Naive thymus-derived CD8-positive, alpha-beta T cell (primary cell): Measurements from ENCODE around the gene BCAR3. TPM values are rescaled to one million over a fixed set of nuclear protein-coding genes. Genes with fewer than 3 reads are reported as not detected.

Source experiments
- ATAC-seq, 2 donors: fragments of 150-1000 bp; cut with Tn5 transposase in 1 of 2; sonication (Bioruptor Pico), chemical (Tn5 transposase) in 1 of 2; 1 replicate in 1 of 2; 2 replicates in 1 of 2; pipeline ENCODE4 v1.10.0; 2021; ENCODE audit warnings: mild to moderate bottlenecking in 2 of 2, moderate library complexity in 2 of 2
- POLR2A ChIA-PET: fragments of 350-600 bp; sonication (Branson Sonifier 250); formaldehyde crosslinking; loops from one replicate; lab custom pipeline; 2021; ENCODE audit warnings: antibody characterized with exemption; lab: Charles Lee
- DNase-seq, 10 donors: peaks; one replicate each; pipeline versions ENCODE4 v3.0.0 to v3.0.0-alpha.2; 2020 to 2022
- H3K27ac Mint-ChIP-seq, 10 donors: one replicate each; pipeline ENCODE4 v1.8.0; 2020 to 2022; ENCODE audit warnings: mild to moderate bottlenecking in 10 of 10, mixed read lengths in 10 of 10, moderate library complexity in 4 of 10, inconsistent platforms in 1 of 10
- H3K27me3 Mint-ChIP-seq, 5 donors: one replicate each; pipeline ENCODE4 v1.8.0; 2021 to 2022; ENCODE audit warnings: mixed read lengths in 5 of 5
- H3K36me3 Mint-ChIP-seq, 3 donors: one replicate each; pipeline ENCODE4 v1.8.0; 2020 to 2022; ENCODE audit warnings: mixed read lengths in 3 of 3, mild to moderate bottlenecking in 2 of 3, inconsistent platforms in 1 of 3
- H3K4me1 Mint-ChIP-seq, 4 donors: one replicate each; pipeline ENCODE4 v1.8.0; 2021 to 2022; ENCODE audit warnings: mixed read lengths in 4 of 4
- H3K4me3 Mint-ChIP-seq, 10 donors: one replicate each; pipeline ENCODE4 v1.8.0; 2020 to 2022; ENCODE audit warnings: mild to moderate bottlenecking in 10 of 10, mixed read lengths in 10 of 10, moderate library complexity in 6 of 10, inconsistent platforms in 1 of 10
- H3K9me3 Mint-ChIP-seq, 9 donors: one replicate each; pipeline ENCODE4 v1.8.0; 2020 to 2022; ENCODE audit warnings: mixed read lengths in 9 of 9, mild to moderate bottlenecking in 3 of 9, inconsistent platforms in 1 of 9, moderate library complexity in 1 of 9
- polyA plus RNA-seq, 3 donors: library from polyadenylated mRNA; unstranded; fragments of 300-500 nt; fragmentation: Illumina TruSeq; gene quantifications; one replicate each; pipeline ENCODE4 v1.2.3, GENCODE V29; 2021
- total RNA-seq, 8 experiments: library from RNA in 2 of 8; stranded (reverse) in 2 of 8; gene quantifications; one replicate each; pipeline ENCODE4 v1.2.3 and lab custom pipeline; 2021 to 2026

BCAR3 gene
- total and polyA plus RNA-seq, 5 experiments from 2014 or later: 0.28 to 1.3 (median 0.66) TPM

DNA sequence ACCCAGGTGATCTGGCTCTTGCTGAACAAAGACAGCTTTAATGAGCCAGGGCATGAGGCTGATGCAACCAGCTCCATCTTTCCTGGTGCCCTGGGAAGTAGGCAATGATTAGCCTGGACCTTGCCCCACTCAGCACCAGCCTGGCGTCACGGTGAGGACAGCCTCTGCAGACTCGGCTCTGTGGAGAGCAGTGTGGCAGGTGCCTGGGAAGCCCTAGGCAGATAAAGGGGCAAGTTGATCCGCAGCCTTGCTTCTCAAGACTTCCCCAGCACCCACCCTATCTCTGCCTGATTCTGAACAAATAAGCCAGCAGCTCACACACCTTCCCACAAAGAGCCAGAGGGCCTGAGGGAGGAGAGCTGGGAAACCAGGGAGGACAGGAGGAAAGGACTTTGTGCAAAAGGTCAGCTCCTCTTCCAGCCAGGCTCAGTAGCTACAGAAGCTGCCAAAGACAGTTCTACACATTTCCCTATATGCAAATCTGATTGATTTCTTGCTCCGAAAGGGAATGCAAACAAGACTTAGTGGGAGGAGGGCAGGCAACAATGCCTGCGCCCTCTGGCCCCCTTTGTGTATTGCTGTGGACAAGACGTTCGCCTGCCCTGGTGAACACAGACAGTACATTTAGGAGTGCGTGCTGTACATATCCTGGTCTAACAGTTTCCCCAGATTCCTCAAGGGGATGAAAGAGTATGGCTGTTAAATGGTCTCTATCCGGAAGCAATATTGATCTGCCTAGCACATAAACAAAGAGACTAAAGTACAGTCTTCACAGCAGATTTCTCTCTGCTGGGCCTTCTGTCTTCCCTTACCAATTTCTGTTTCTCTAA lies 63.8 kb downstream of the BCAR3 start:
- H3K27ac Mint-ChIP-seq: no peak overlapping the region
- no peaks in the 10 kb centered on the region for H3K9me3 Mint-ChIP-seq
- H3K4me1 Mint-ChIP-seq: peaks cover 0 to 13% (median 2%) of the 10 kb centered on the region in 4 donors
- no peak for ATAC-seq
- H3K4me3 Mint-ChIP-seq: no peak overlapping the region
- DNase-seq: no peak
- POLR2A ChIA-PET: no interaction called here
- H3K36me3 Mint-ChIP-seq: no peaks in the 10 kb centered on the region
- H3K27me3 Mint-ChIP-seq: no peaks in the 10 kb centered on the region

GRCh38 chr1:93616996-93617669 lies 64.5 kb downstream of the BCAR3 start:
- ATAC-seq (no peak), DNase-seq (peak in 1 of 10 donors; percentile 34)
- H3K27me3 Mint-ChIP-seq: no peaks in the 10 kb centered on the region
- peaks cover 0 to 13% (median 2%) of the 10 kb centered on the region in 4 donors for H3K4me1 Mint-ChIP-seq
- H3K9me3 Mint-ChIP-seq: no peaks in the 10 kb centered on the region
- H3K4me3 Mint-ChIP-seq: no peak overlapping the region
- POLR2A ChIA-PET: no interaction called here
- H3K36me3 Mint-ChIP-seq: no peaks in the 10 kb centered on the region
- H3K27ac Mint-ChIP-seq: no peak overlapping the region

DNA sequence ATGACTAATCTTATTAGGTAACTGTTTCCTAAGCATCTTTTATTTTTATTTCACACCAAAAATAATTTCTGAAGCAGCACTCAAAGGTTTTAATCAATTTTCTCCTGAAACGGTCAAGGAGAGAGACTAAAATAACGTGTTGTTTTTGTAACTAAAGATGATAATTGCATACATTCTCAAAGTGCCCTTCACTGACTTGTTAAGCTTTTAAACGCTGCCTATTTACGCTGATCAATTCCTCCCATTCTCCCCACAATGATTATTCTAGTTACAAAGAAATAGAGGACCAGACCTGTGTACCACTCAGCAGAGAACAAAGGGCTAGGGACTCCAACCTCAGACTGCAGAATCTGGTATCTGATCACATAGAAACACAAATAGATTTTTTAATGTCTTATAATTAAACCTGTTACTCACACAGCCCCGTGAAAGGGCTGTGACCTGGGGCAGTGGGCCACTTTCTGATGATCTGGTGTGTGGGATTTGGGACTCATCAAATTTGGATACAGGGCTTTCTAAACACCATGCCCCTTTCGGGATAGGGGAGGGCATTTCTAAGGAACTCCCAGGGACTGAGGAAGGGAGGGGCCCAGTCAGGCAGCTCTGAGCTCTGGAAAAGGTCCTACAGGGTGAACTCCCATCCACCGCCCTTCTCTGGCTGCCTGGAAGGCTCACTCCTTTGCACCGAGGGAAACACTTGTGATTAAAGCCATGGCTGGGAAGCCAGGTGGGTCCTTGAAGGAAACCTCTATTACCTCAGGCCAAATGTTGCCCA lies 65.2 kb downstream of the BCAR3 start:
- DNase-seq (no peak), ATAC-seq (no peak)
- no peak overlapping the region for H3K4me3 Mint-ChIP-seq
- no peaks in the 10 kb centered on the region for H3K36me3 Mint-ChIP-seq
- H3K4me1 Mint-ChIP-seq: peaks cover 0 to 13% (median 2%) of the 10 kb centered on the region in 4 donors
- POLR2A ChIA-PET: no interaction called here
- no peaks in the 10 kb centered on the region for H3K27me3 Mint-ChIP-seq
- H3K9me3 Mint-ChIP-seq: no peaks in the 10 kb centered on the region
- H3K27ac Mint-ChIP-seq: no peak overlapping the region

GRCh38 chr1:93615582-93616150 lies 66.0 kb downstream of the BCAR3 start:
- DNase-seq: peak in 1 of 10 donors; percentile 37
- H3K36me3 Mint-ChIP-seq: no peaks in the 10 kb centered on the region
- ATAC-seq: no peak
- no peaks in the 10 kb centered on the region for H3K9me3 Mint-ChIP-seq
- no peaks in the 10 kb centered on the region for H3K27me3 Mint-ChIP-seq
- H3K4me1 Mint-ChIP-seq: peaks cover 0 to 13% (median 2%) of the 10 kb centered on the region in 4 donors
- peak overlapping the region in 1 of 10 donors; percentile 69 for H3K27ac Mint-ChIP-seq
- no peak overlapping the region for H3K4me3 Mint-ChIP-seq
- POLR2A ChIA-PET: no interaction called here

DNA sequence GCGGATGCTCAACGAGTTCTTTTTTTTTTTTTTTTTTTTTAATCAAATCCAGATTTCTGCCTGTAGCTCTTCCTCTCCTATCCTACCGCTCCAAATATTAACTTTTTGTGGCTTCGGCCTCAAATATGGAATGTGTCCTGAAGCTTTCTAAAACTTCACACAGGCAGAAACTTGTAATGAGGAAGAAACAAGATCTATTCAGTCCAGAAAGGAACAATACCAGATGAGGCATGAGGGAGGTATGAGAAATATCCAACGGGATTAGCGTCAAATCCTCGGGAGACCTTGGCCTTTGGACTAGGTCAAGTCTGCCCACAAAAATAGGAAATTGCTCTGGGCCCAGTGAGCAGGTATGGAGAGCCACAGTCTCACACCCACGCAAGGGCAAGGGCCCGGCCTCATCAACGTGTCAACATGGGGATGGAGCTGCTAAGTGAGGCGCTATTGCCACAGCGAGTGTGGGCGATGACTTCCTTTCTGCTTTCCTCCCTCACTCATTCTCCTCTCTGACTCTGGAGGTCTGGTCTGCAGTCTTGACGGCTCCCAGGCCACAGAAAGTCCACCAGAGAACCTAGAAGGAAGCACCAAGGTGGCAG lies 66.6 kb downstream of the BCAR3 start:
- Mint-ChIP-seq H3K27ac (peak overlapping the region in 1 of 10 donors; percentile 69), H3K27me3 (no peaks in the 10 kb centered on the region), H3K36me3 (no peaks in the 10 kb centered on the region), H3K9me3 (no peaks in the 10 kb centered on the region), H3K4me1 (peaks cover 0 to 13% (median 2%) of the 10 kb centered on the region in 4 donors), H3K4me3 (no peak overlapping the region)
- ATAC-seq (no peak), DNase-seq (peak in 1 of 10 donors; percentile 22)
- POLR2A ChIA-PET: no interaction called here

- Mint-ChIP-seq H3K4me3 (no peak overlapping the region), H3K27ac (peak overlapping the region in 3 of 10 donors; percentile 17 to 30 (median 21)), H3K9me3 (no peaks in the 10 kb centered on the region), H3K36me3 (no peaks in the 10 kb centered on the region), H3K27me3 (no peaks in the 10 kb centered on the region), H3K4me1 (peaks cover 0 to 13% (median 3%) of the 10 kb centered on the region in 4 donors)
- POLR2A ChIA-PET: no interaction called here
- no peak for ATAC-seq
- DNase-seq: no peak
Measured at GRCh38 chr1:93614541-93614940, 67.1 kb downstream of the BCAR3 start.

DNA sequence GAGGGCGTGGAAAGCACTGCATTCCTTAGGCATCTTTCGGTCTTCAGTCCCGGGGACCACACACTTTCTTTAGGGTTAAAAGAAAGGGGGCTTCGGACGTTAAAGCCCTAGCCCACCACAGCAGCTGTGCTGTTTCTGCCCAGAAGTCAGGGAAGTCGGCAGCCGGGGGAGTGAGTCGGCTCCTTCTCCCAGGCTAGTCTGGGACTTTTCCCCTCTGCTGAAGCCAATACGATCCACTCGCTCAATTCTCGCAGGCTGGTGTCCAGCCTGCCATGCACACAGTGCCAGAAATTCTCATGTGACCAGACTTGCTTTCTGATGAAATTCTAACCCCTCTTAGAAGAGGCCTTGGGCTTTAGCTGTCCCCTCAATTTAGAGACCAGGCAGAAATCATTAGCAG lies 67.7 kb downstream of the BCAR3 start:
- no peak for ATAC-seq
- H3K4me1 Mint-ChIP-seq: peaks cover 0 to 13% (median 3%) of the 10 kb centered on the region in 4 donors
- POLR2A ChIA-PET: no interaction called here

DNA sequence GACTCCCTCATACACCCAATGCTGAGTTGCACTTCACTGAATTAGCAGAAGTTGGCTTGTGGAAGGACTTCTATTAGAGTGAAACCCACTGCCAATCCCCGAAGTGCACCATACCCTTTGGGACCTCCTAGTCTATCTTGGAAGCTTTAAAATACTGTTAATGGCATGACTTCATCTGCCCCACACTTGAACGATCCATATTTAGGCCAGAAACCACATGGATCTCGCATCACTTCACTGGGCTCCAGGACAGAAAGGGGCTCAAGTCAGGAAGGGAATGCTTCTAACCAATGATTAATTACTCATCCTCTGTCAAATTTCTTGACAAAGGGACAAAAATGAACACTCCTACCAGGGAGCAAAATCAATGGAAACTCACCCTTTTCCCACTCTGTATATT lies 69.1 kb downstream of the BCAR3 start:
- no peak for ATAC-seq
- Mint-ChIP-seq H3K9me3 (no peaks in the 10 kb centered on the region), H3K27ac (no peak overlapping the region), H3K36me3 (no peaks in the 10 kb centered on the region), H3K4me1 (peaks cover 0 to 13% (median 3%) of the 10 kb centered on the region in 4 donors), H3K4me3 (no peak overlapping the region), H3K27me3 (no peaks in the 10 kb centered on the region)
- POLR2A ChIA-PET: no interaction called here
- DNase-seq: no peak

More for the DNA sequence above, 67.7 kb downstream of the BCAR3 start:
- Mint-ChIP-seq H3K27me3 (no peaks in the 10 kb centered on the region), H3K27ac (no peak overlapping the region), H3K9me3 (no peaks in the 10 kb centered on the region), H3K4me3 (no peak overlapping the region), H3K36me3 (no peaks in the 10 kb centered on the region)
- DNase-seq: no peak

DNA sequence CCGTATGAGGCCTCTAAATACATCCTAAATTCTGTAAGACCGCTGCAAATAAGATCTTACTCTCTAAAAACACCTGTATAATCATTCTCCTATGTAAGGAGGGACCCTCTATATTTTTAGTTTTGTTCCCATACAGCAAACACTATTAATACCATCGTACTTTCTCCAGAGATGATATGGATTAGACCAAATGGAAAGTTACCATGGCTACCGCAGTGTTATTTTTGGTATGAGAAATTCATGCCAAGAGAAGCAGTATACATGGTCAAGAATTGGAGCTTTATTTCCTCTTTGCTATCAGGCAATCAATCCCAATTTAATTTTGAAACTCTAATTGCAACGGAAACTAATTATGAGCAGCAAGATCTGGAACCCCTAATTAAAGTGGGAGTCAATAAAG lies 70.0 kb downstream of the BCAR3 start:
- POLR2A ChIA-PET: no interaction called here
- Mint-ChIP-seq H3K27me3 (no peaks in the 10 kb centered on the region), H3K4me3 (no peak overlapping the region), H3K9me3 (no peaks in the 10 kb centered on the region), H3K4me1 (peaks cover 0 to 13% (median 3%) of the 10 kb centered on the region in 4 donors), H3K27ac (peak overlapping the region in 1 of 10 donors; percentile 27), H3K36me3 (no peaks in the 10 kb centered on the region)
- no peak for ATAC-seq
- no peak for DNase-seq

- no peaks in the 10 kb centered on the region for H3K36me3 Mint-ChIP-seq
- POLR2A ChIA-PET: no interaction called here
- H3K27ac Mint-ChIP-seq: no peak overlapping the region
- ATAC-seq: no peak
- no peak for DNase-seq
- H3K27me3 Mint-ChIP-seq: no peaks in the 10 kb centered on the region
- no peak overlapping the region for H3K4me3 Mint-ChIP-seq
- peaks cover 0 to 3% (median 0%) of the 10 kb centered on the region in 4 donors for H3K4me1 Mint-ChIP-seq
- no peaks in the 10 kb centered on the region for H3K9me3 Mint-ChIP-seq
Measured at GRCh38 chr1:93609536-93609935, 72.1 kb downstream of the BCAR3 start.

DNA sequence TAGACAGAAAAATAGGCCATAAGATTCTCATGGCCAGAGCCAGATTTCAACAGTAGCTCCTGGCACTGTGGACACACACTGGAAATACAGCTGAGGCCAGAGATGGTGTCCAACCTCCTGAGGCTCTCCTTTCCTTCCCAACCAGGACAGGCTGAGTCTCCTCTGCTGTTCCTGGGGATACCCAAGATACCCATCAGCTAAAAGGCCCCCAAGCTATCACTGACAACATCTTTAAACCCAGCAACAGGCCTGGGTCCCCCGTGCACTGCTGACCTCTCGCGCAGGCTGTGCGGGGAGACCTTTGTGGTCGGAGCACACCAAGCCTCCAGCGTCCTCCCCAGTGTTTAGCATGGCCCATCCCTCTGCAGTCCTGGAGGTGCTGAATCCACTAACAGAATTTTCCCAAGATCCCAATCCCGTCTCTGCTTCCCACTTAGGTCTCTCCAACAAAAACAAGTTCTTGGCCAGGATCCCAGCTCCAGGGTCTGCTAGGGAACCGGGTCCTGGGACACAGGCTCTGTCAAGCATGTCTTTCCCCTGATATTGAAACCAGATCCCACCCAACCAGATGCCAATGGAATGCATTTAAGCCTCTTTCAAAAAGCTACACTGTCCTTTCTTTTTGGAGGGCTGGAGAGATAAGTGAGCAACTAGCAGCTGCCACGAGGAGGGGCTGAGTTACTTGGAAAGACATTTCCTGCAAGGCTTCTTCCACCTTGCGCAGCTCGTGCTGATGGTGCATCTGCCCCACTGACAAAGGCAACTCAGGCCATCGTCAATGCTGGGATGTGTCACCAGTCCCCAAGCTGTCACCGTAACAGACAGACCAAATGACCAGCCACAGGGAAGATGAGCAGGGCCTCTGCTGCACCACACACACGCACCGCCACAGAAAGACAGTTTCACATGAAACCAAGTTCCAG lies 73.2 kb downstream of the BCAR3 start:
- Mint-ChIP-seq H3K27ac (no peak overlapping the region), H3K36me3 (no peaks in the 10 kb centered on the region), H3K4me3 (no peak overlapping the region), H3K27me3 (no peaks in the 10 kb centered on the region), H3K4me1 (peaks cover 0 to 3% (median 0%) of the 10 kb centered on the region in 4 donors), H3K9me3 (no peaks in the 10 kb centered on the region)
- POLR2A ChIA-PET: no interaction called here
- no peak for ATAC-seq
- peak in 1 of 10 donors; percentile 54 for DNase-seq
